ACC112 (cell line): ENCODE data around the gene IDH2.

ENCODE experiments used
- H2AFZ ChIP-seq: fragments of 200-600 bp; sonication (generic); one replicate; pipeline ENCODE4 v1.6.0; 2017; ENCODE audit warnings: antibody characterized with exemption, low read length; ENCODE audit not compliant: unreplicated experiment
- H3K27ac ChIP-seq: fragments of 200-600 bp; sonication (generic); 2 replicates; pipeline ENCODE4 v1.5.1; 2014; ENCODE audit warnings: low read depth, mild to moderate bottlenecking, antibody characterized with exemption, low read length, moderate library complexity
- H3K27me3 ChIP-seq: fragments of 200-600 bp; sonication (generic); 2 replicates; pipeline ENCODE4 v1.6.1; 2014; ENCODE audit warnings: mild to moderate bottlenecking, antibody characterized with exemption, low read length, moderate library complexity, mixed read lengths; ENCODE audit not compliant: insufficient read depth
- H3K36me3 ChIP-seq: fragments of 200-600 bp; sonication (generic); 2 replicates; pipeline ENCODE4 v1.6.1; 2016; ENCODE audit warnings: mild to moderate bottlenecking, antibody characterized with exemption, low read length, moderate library complexity, mixed read lengths; ENCODE audit not compliant: insufficient read depth
- H3K4me1 ChIP-seq: fragments of 200-600 bp; sonication (generic); one replicate; pipeline ENCODE4 v1.6.1; 2016; ENCODE audit warnings: low read length, mixed read lengths; ENCODE audit not compliant: insufficient read depth, unreplicated experiment, control insufficient read depth
- H3K4me3 ChIP-seq: fragments of 200-600 bp; sonication (generic); 2 replicates; pipeline ENCODE4 v1.5.1; 2014; ENCODE audit warnings: mild to moderate bottlenecking, low read depth, low read length
- H3K79me2 ChIP-seq: fragments of 200-600 bp; sonication (generic); one replicate; pipeline ENCODE4 v1.6.0; 2016; ENCODE audit warnings: low read length; ENCODE audit not compliant: control insufficient read depth, unreplicated experiment, insufficient read depth

IDH2 gene

GRCh38 chr15:90062973-90063769 is 39.1 kb downstream of the IDH2 start:
- no peaks in the 10 kb centered on the region for H3K27me3 ChIP-seq
- H3K36me3 ChIP-seq = no peaks in the 10 kb centered on the region
- no peak overlapping the region for H3K4me3 ChIP-seq
- no peaks in the 10 kb centered on the region for H3K79me2 ChIP-seq
- no peak overlapping the region for H2AFZ ChIP-seq
- H3K27ac ChIP-seq = no peak overlapping the region
- no peaks in the 10 kb centered on the region for H3K4me1 ChIP-seq

- H3K36me3 ChIP-seq = no peaks in the 10 kb centered on the region
- no peak overlapping the region for H3K27ac ChIP-seq
- H3K27me3 ChIP-seq = no peaks in the 10 kb centered on the region
- H3K4me1 ChIP-seq = no peaks in the 10 kb centered on the region
- H3K4me3 ChIP-seq = no peak overlapping the region
- H2AFZ ChIP-seq = no peak overlapping the region
- no peaks in the 10 kb centered on the region for H3K79me2 ChIP-seq
These were observed 39.8 kb downstream of the IDH2 start for GRCh38 chr15:90062462-90062932.

DNA sequence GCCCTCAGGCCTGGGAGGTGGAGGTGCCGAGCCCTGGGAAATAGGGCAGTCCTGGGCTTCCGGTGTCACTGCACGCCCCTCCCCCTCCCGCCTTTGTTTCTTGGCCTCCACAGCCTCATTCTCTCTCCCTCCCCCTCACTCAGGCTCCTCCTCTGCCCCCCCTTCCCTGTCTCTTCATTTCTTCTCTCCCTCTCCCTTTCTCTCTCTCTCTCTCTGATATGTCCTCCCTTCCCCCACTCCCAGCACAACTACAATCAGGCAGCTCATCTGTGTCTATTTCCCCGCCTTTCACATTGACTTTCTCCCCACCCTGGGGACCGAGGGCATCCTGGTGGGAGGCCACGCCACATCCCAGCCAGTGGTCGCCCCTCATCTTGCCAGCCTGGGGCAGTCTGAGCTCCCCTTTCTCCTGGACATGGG is 40.2 kb downstream of the IDH2 start:
- Histone ChIP-seq H3K4me1 (no peaks in the 10 kb centered on the region), H3K79me2 (no peaks in the 10 kb centered on the region), H2AFZ (no peak overlapping the region), H3K4me3 (no peak overlapping the region), H3K27me3 (no peaks in the 10 kb centered on the region), H3K36me3 (no peaks in the 10 kb centered on the region), H3K27ac (no peak overlapping the region)

- H3K4me3 ChIP-seq = no peak overlapping the region
- no peaks in the 10 kb centered on the region for H3K79me2 ChIP-seq
- H3K27me3 ChIP-seq = no peaks in the 10 kb centered on the region
- no peaks in the 10 kb centered on the region for H3K4me1 ChIP-seq
- no peaks in the 10 kb centered on the region for H3K36me3 ChIP-seq
- no peak overlapping the region for H2AFZ ChIP-seq
- H3K27ac ChIP-seq = no peak overlapping the region
These were observed 41.5 kb downstream of the IDH2 start for GRCh38 chr15:90060797-90061196.

DNA sequence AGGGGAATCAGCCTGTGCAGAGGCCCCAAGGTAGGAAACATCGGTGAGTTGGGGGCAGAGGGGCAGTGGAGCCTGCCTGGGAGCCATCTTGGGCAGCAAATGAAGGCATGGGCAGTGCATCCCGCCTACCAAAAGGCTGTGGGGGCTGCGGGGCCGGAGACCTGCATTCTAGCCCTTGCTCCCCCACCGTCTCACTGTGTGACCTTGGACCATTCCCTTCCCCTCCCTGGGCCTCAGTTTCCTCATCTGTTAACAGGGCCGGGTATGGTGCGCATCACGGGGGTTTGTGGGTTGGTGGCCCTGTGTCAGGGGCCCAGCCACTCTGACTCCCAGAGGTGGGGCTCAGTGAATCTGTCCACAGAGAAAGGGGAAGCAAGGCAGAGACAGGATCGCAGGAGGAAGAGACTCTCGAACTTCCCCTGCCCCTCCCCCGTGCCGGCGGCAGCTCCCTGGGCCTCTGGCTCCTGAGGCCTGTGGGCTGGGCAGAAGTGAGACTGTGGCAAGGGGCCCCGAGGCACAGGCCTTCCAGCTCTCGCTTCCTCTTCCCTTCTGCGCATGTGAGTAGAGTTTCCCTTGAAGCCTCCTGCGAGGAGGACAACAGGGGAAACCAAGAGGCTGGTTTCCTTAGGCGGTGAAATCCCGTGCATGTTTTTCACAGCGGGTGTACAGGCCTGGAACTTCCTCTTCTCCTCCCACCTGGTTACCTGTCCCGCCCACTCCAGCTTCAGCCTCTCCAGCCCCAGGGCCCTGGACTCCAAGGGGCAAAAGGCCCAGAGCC is 42.9 kb downstream of the IDH2 start:
- Histone ChIP-seq H3K79me2 (no peaks in the 10 kb centered on the region), H3K27me3 (no peaks in the 10 kb centered on the region), H3K36me3 (no peaks in the 10 kb centered on the region), H3K4me3 (no peak overlapping the region), H3K4me1 (no peaks in the 10 kb centered on the region), H3K27ac (no peak overlapping the region), H2AFZ (no peak overlapping the region)

- no peaks in the 10 kb centered on the region for H3K79me2 ChIP-seq
- H3K4me1 ChIP-seq = no peaks in the 10 kb centered on the region
- H3K27ac ChIP-seq = no peak overlapping the region
- no peak overlapping the region for H2AFZ ChIP-seq
- no peaks in the 10 kb centered on the region for H3K36me3 ChIP-seq
- no peaks in the 10 kb centered on the region for H3K27me3 ChIP-seq
- H3K4me3 ChIP-seq = no peak overlapping the region
These were observed 43.5 kb downstream of the IDH2 start for GRCh38 chr15:90058775-90059174.

- Histone ChIP-seq H3K4me1 (no peaks in the 10 kb centered on the region), H2AFZ (no peak overlapping the region), H3K27ac (no peak overlapping the region), H3K79me2 (no peaks in the 10 kb centered on the region), H3K4me3 (no peak overlapping the region), H3K36me3 (no peaks in the 10 kb centered on the region), H3K27me3 (no peaks in the 10 kb centered on the region)
These were observed 44.0 kb downstream of the IDH2 start for GRCh38 chr15:90058308-90058707.

DNA sequence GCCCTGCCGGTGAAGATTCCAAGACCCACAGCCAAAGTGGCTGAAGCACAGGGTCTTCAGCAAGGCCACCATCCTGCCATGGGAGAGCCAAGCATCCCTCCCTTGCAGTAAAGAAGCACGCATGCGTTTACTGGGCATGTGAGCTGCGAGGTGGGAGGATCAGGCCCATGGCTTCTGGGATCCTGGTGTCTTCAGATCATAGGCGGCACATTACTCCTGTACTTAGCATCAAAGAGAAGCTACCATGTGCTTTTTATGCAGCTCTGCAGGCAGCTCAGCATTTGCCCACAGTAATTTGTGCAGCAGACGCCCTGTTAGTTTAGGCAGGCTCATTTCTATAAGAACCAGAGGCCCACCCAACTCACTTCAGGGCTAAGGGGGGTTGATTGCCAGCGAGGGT is 45.7 kb downstream of the IDH2 start:
- Histone ChIP-seq H3K79me2 (no peaks in the 10 kb centered on the region), H3K36me3 (no peaks in the 10 kb centered on the region), H2AFZ (no peak overlapping the region), H3K27ac (no peak overlapping the region), H3K27me3 (no peaks in the 10 kb centered on the region), H3K4me1 (no peaks in the 10 kb centered on the region), H3K4me3 (no peak overlapping the region)

GRCh38 chr15:90055182-90055581 is 47.1 kb downstream of the IDH2 start:
- Histone ChIP-seq H3K27ac (no peak overlapping the region), H3K4me1 (no peaks in the 10 kb centered on the region), H3K79me2 (no peaks in the 10 kb centered on the region), H3K27me3 (no peaks in the 10 kb centered on the region), H3K4me3 (no peak overlapping the region), H3K36me3 (no peaks in the 10 kb centered on the region), H2AFZ (no peak overlapping the region)

DNA sequence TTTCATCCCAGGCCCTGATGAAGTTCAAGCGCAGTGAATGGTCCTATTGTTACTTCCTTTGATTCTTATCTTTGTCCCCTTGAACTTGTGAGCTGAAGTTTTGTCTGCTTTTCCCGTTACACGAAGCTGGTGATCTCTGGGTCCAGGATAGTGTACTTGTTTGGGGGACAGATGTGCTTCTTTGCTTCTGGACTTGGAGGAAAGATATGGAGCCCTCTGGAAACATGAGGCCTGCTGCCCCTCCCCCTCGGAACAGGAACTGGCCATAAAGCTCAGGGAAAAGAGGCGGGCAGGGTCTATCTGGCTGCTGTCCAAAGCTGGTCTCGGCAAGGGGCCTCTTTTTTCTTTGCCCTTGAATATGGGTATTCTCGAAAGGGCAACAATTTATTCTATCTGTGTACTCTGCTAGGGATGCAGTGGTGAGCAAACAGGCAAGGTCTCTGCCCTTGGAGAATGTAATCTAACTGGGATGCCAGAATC is 47.6 kb downstream of the IDH2 start:
- H3K27me3 ChIP-seq = no peaks in the 10 kb centered on the region
- H3K4me1 ChIP-seq = no peaks in the 10 kb centered on the region
- no peaks in the 10 kb centered on the region for H3K36me3 ChIP-seq
- H3K79me2 ChIP-seq = no peaks in the 10 kb centered on the region
- H3K4me3 ChIP-seq = no peak overlapping the region
- H3K27ac ChIP-seq = no peak overlapping the region
- no peak overlapping the region for H2AFZ ChIP-seq
